K562 (cell line): ENCODE data around the gene CALM3. TPM values are rescaled to one million over a fixed set of nuclear protein-coding genes. Genes with fewer than 3 reads are reported as not detected.

Source experiments
- CEBPG ChIP-seq, 3 experiments: fragments of 200-800 bp in 1 of 3; sonication (Bioruptor generic) in 1 of 3; sonication (generic) in 1 of 3; formaldehyde crosslinking in 1 of 3; IDR thresholded peaks in 2 of 3; conservative IDR thresholded peaks in 1 of 3; 2 replicates each; pipeline versions ENCODE4 v1.6.1 to v1.8.0; 2016 to 2022; ENCODE audit warnings: missing compliant biosample characterization in 2 of 3, missing genetic modification characterization in 2 of 3, mild to moderate bottlenecking in 1 of 3, missing genetic modification reagents in 1 of 3
- DNMT1 ChIP-seq: fragments of 450-650 bp; IDR thresholded peaks from 2 replicates; pipeline ENCODE4 v1.6.1; 2016; ENCODE audit warnings: antibody characterized with exemption, mild to moderate bottlenecking
- ETS2 ChIP-seq: IDR thresholded peaks from 2 replicates; pipeline ENCODE4 v1.6.1; 2016; ENCODE audit warnings: borderline replicate concordance, missing genetic modification characterization, mild to moderate bottlenecking, moderate library complexity, missing compliant biosample characterization; ENCODE audit not compliant: poor library complexity, severe bottlenecking
- ETV1 ChIP-seq: fragments of 450-650 bp; conservative IDR thresholded peaks from 2 replicates; pipeline ENCODE4 v1.6.1; 2016; ENCODE audit warnings: missing genetic modification characterization, control low read depth, low read depth, missing compliant biosample characterization
- GABPA ChIP-seq: fragments of 200-800 bp; sonication (Bioruptor generic); conservative IDR thresholded peaks from 2 replicates; pipeline ENCODE4 v1.6.1; 2016; ENCODE audit warnings: low read depth, missing genetic modification characterization, missing compliant biosample characterization
- GTF2F1 ChIP-seq: IDR thresholded peaks from 2 replicates; pipeline ENCODE4 v1.6.1; 2011; ENCODE audit warnings: low read depth, low read length, improper control_type of control experiment
- HDAC2 ChIP-seq: fragments of 450-650 bp; IDR thresholded peaks from 2 replicates; pipeline ENCODE4 v1.6.1; 2016; ENCODE audit warnings: mild to moderate bottlenecking
- HIVEP1 ChIP-seq: fragments of 250-450 bp; sonication (Bioruptor Pico); IDR thresholded peaks from 2 replicates; pipeline ENCODE4 v1.4.0; 2020; ENCODE audit warnings: mild to moderate bottlenecking
- HSF4 ChIP-seq: fragments of 250-450 bp; sonication (Bioruptor Pico); IDR thresholded peaks from 2 replicates; pipeline ENCODE4 v2.1.2; 2022; ENCODE audit warnings: mild to moderate bottlenecking, moderate library complexity, borderline replicate concordance
- MECOM ChIP-seq: fragments of 250-450 bp; sonication (Bioruptor Pico); IDR thresholded peaks from 2 replicates; pipeline ENCODE4 v1.8.0; 2022; ENCODE audit warnings: inconsistent platforms
- NR2C1 ChIP-seq, 2 experiments: fragments of 450-650 bp; IDR thresholded peaks; 2 replicates each; pipeline ENCODE4 v1.6.1; 2017; ENCODE audit warnings: mild to moderate bottlenecking in 2 of 2, antibody characterized with exemption in 1 of 2, inconsistent platforms in 1 of 2, missing compliant biosample characterization in 1 of 2, missing genetic modification characterization in 1 of 2
- RFX7 ChIP-seq: fragments of 250-450 bp; sonication (Bioruptor Pico); IDR thresholded peaks from 2 replicates; pipeline ENCODE4 v1.5.1; 2021; ENCODE audit warnings: mild to moderate bottlenecking
- RHOXF2B ChIP-seq: fragments of 250-450 bp; sonication (Bioruptor Pico); conservative IDR thresholded peaks from 2 replicates; pipeline ENCODE4 v1.5.1; 2021
- SREBF1 ChIP-seq: fragments of 150-350 bp; IDR thresholded peaks from 2 replicates; pipeline ENCODE4 v1.6.1; 2014; ENCODE audit warnings: antibody characterized with exemption, low read depth, low read length, borderline replicate concordance
- TEAD1 ChIP-seq, 2 experiments: fragments of 450-650 bp in 1 of 2; sonication (generic) in 1 of 2; formaldehyde crosslinking; IDR thresholded peaks; 2 replicates each; pipeline versions ENCODE4 v1.4.0 to v1.8.0; 2020 to 2022; ENCODE audit warnings: mild to moderate bottlenecking in 2 of 2, missing genetic modification reagents in 1 of 2
- TRIM24 ChIP-seq, 2 experiments: fragments of 450-650 bp; IDR thresholded peaks; 2 replicates each; pipeline ENCODE4 v1.6.1; 2016
- ZNF12 ChIP-seq: sonication (generic); formaldehyde crosslinking; IDR thresholded peaks from 2 replicates; pipeline ENCODE4 v1.4.0; 2020; ENCODE audit warnings: mild to moderate bottlenecking, missing genetic modification reagents
- ZNF133 ChIP-seq: fragments of 250-450 bp; sonication (Bioruptor Pico); IDR thresholded peaks from 2 replicates; pipeline ENCODE4 v1.4.0; 2020; ENCODE audit warnings: mild to moderate bottlenecking
- ZNF224 ChIP-seq: sonication (generic); formaldehyde crosslinking; IDR thresholded peaks from 2 replicates; pipeline ENCODE4 v1.8.0; 2022; ENCODE audit warnings: mild to moderate bottlenecking, missing genetic modification reagents
- ZNF75A ChIP-seq: fragments of 450-650 bp; formaldehyde crosslinking; IDR thresholded peaks from 2 replicates; pipeline ENCODE4 v1.4.0; 2020; ENCODE audit warnings: mild to moderate bottlenecking
- polyA plus RNA-seq, 8 experiments: library from polyadenylated mRNA; depleted of rRNA in 4 of 8; stranded (reverse) in 5 of 8; unstranded in 3 of 8; fragments of >200 nt; fragmentation: Nextera tagmentation in 2 of 8; fragmentation: Illumina TruSeq in 1 of 8; extraction: Ambion mirVana in 2 of 8; extraction: Trizol in 1 of 8; gene quantifications; 2 replicates each; pipeline versions ENCODE4 v1.2.1 to v1.2.3, GENCODE V29; 2011 to 2014; ENCODE audit warnings: inconsistent platforms in 1 of 8, missing spikeins in 1 of 8
- total RNA-seq, 7 experiments: library from RNA; depleted of rRNA in 6 of 7; stranded (reverse); fragments of >200 nt in 6 of 7; fragmentation: Illumina TruSeq in 2 of 7; extraction: Trizol in 2 of 7; gene quantifications; 2 replicates each; pipeline versions ENCODE4 v1.2.1 to v1.2.3, GENCODE V29; 2011 to 2021; ENCODE audit warnings: low replicate concordance in 1 of 7
- TF ChIP-seq, protein P1 (sequence below): fragments of 450-650 bp; IDR thresholded peaks from 2 replicates; pipeline ENCODE4 v1.6.1; 2017; ENCODE audit warnings: antibody characterized with exemption
- TF ChIP-seq, protein P2 (sequence below): sonication (generic); formaldehyde crosslinking; IDR thresholded peaks from 2 replicates; pipeline ENCODE4 v1.8.0; 2022; ENCODE audit warnings: missing genetic modification reagents, mild to moderate bottlenecking, borderline replicate concordance
- TF ChIP-seq, protein P3 (sequence below): sonication (generic); formaldehyde crosslinking; IDR thresholded peaks from 2 replicates; pipeline ENCODE4 v1.9.0; 2022; ENCODE audit warnings: mild to moderate bottlenecking, missing genetic modification reagents
- TF ChIP-seq, protein P4 (sequence below): fragments of 250-450 bp; sonication (Bioruptor Pico); IDR thresholded peaks from 2 replicates; pipeline ENCODE4 v1.4.0; 2020; ENCODE audit warnings: mild to moderate bottlenecking, moderate library complexity

The CALM3 gene
- total and polyA plus RNA-seq, 9 of the 15 experiments (the other 6 are each of a cell fraction or from before 2014, with no cell fraction given) = 34.6 to 350 (median 156) TPM

DNA sequence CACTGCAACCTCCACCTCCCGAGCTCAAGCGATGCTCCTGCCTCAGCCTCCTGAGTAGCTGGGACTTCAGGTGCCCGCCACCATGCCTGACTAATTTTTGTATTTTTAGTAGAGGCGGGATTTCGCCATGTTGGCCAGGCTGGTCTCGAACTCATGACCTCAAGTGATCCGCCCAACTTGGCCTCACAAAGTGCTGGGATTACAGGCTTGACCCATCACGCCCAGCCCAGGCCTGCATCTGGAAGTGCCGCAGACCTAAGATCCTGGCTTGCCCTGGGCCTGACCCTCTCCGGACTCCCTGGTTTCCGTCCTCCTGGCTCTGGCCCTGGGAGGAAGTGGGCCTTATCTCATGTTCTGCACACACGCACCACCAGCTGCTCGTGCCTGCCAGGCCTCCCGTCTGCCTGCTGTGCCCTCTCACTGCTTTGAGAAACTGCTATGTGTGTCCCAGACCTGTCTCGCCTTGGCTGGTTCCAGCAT lies 28.5 kb downstream of the CALM3 start (continued):
- TF ChIP-seq, protein P1, sequence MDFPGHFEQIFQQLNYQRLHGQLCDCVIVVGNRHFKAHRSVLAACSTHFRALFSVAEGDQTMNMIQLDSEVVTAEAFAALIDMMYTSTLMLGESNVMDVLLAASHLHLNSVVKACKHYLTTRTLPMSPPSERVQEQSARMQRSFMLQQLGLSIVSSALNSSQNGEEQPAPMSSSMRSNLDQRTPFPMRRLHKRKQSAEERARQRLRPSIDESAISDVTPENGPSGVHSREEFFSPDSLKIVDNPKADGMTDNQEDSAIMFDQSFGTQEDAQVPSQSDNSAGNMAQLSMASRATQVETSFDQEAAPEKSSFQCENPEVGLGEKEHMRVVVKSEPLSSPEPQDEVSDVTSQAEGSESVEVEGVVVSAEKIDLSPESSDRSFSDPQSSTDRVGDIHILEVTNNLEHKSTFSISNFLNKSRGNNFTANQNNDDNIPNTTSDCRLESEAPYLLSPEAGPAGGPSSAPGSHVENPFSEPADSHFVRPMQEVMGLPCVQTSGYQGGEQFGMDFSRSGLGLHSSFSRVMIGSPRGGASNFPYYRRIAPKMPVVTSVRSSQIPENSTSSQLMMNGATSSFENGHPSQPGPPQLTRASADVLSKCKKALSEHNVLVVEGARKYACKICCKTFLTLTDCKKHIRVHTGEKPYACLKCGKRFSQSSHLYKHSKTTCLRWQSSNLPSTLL = no peak
- TF ChIP-seq RHOXF2B (CRISPR knock-in tag) (no peak), ZNF224 (CRISPR knock-in tag) (no peak), SREBF1 (no peak), ZNF12 (CRISPR knock-in tag) (no peak), HIVEP1 (CRISPR knock-in tag) (no peak), GABPA (tag) (0 out of 2 replicates have a peak, but pooled peaks have one; percentile 22), RFX7 (CRISPR knock-in tag) (no peak), ZNF75A (no peak), CEBPG (CRISPR knock-in tag; IDR thresholded peaks at IDR 0.05) (no peak), CEBPG (tag; conservative IDR thresholded peaks at IDR 0.05 in 1 of 2, IDR thresholded peaks at IDR 0.05 in 1 of 2) (no peak), MECOM (CRISPR knock-in tag) (no peak), DNMT1 (no peak), GTF2F1 (no peak), TEAD1 (CRISPR knock-in tag; IDR thresholded peaks at IDR 0.05) (no peak; a peak in 1 of 4 replicates), ETV1 (tag) (peak; percentile 75), TRIM24 (IDR thresholded peaks at IDR 0.05) (peak; percentile 60 to 77; a peak in 3 of 4 replicates), ZNF133 (CRISPR knock-in tag) (no peak), ETS2 (tag) (no peak), HSF4 (CRISPR knock-in tag) (no peak), NR2C1 (IDR thresholded peaks at IDR 0.05) (no peak), NR2C1 (tag; IDR thresholded peaks at IDR 0.05) (no peak), HDAC2 (no peak)
- TF ChIP-seq, protein P2, sequence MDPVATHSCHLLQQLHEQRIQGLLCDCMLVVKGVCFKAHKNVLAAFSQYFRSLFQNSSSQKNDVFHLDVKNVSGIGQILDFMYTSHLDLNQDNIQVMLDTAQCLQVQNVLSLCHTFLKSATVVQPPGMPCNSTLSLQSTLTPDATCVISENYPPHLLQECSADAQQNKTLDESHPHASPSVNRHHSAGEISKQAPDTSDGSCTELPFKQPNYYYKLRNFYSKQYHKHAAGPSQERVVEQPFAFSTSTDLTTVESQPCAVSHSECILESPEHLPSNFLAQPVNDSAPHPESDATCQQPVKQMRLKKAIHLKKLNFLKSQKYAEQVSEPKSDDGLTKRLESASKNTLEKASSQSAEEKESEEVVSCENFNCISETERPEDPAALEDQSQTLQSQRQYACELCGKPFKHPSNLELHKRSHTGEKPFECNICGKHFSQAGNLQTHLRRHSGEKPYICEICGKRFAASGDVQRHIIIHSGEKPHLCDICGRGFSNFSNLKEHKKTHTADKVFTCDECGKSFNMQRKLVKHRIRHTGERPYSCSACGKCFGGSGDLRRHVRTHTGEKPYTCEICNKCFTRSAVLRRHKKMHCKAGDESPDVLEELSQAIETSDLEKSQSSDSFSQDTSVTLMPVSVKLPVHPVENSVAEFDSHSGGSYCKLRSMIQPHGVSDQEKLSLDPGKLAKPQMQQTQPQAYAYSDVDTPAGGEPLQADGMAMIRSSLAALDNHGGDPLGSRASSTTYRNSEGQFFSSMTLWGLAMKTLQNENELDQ = no peak
- TF ChIP-seq, protein P3, sequence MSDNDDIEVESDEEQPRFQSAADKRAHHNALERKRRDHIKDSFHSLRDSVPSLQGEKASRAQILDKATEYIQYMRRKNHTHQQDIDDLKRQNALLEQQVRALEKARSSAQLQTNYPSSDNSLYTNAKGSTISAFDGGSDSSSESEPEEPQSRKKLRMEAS (CRISPR knock-in tag) = peak; percentile 82
- TF ChIP-seq, protein P4, sequence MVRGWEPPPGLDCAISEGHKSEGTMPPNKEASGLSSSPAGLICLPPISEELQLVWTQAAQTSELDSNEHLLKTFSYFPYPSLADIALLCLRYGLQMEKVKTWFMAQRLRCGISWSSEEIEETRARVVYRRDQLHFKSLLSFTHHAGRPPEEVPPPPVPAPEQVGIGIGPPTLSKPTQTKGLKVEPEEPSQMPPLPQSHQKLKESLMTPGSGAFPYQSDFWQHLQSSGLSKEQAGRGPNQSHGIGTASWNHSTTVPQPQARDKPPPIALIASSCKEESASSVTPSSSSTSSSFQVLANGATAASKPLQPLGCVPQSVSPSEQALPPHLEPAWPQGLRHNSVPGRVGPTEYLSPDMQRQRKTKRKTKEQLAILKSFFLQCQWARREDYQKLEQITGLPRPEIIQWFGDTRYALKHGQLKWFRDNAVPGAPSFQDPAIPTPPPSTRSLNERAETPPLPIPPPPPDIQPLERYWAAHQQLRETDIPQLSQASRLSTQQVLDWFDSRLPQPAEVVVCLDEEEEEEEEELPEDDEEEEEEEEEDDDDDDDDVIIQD (CRISPR knock-in tag) = no peak
